HEK293T (cell line): ENCODE measurements around the gene CCDC180.

ENCODE experiments used
- BHLHE40 ChIP-seq: fragments of 450-650 bp; IDR thresholded peaks from 2 replicates; pipeline ENCODE4 v1.6.1; 2016; ENCODE audit warnings: mild to moderate bottlenecking, moderate library complexity, borderline replicate concordance
- FOXK2 ChIP-seq: fragments of 450-650 bp; IDR thresholded peaks from 2 replicates; pipeline ENCODE4 v1.6.1; 2016; ENCODE audit warnings: mild to moderate bottlenecking
- FOXM1 ChIP-seq: fragments of 450-650 bp; IDR thresholded peaks from 2 replicates; pipeline ENCODE4 v1.6.1; 2017; ENCODE audit warnings: mild to moderate bottlenecking, borderline replicate concordance
- HDGF ChIP-seq: fragments of 450-650 bp; IDR thresholded peaks from 2 replicates; pipeline ENCODE4 v1.6.1; 2017; ENCODE audit warnings: antibody characterized with exemption, borderline replicate concordance
- L3MBTL2 ChIP-seq: fragments of 450-650 bp; conservative IDR thresholded peaks from 2 replicates; pipeline ENCODE4 v1.6.1; 2016; ENCODE audit warnings: mild to moderate bottlenecking
- PKNOX1 ChIP-seq: fragments of 450-650 bp; IDR thresholded peaks from 2 replicates; pipeline ENCODE4 v1.6.1; 2016
- SP1 ChIP-seq: fragments of 450-650 bp; IDR thresholded peaks from 2 replicates; pipeline ENCODE4 v1.6.1; 2017
- SUZ12 ChIP-seq: fragments of 450-650 bp; IDR thresholded peaks from 2 replicates; pipeline ENCODE4 v1.6.1; 2016; ENCODE audit warnings: mild to moderate bottlenecking

GRCh38 chr9:97327562-97327961 lies 20.1 kb downstream of the CCDC180 start:
- TF ChIP-seq BHLHE40 (no peak), SP1 (no peak), FOXM1 (no peak), L3MBTL2 (no peak), PKNOX1 (no peak), SUZ12 (no peak), HDGF (no peak), FOXK2 (no peak)
